ENCODE measurements around the gene AAK1. TPM values are rescaled to one million over a fixed set of nuclear protein-coding genes. Genes with fewer than 3 reads are reported as not detected.
"Not testable (repeated sequence)": the region's sequence is repeated elsewhere in the genome, so short reads cannot be mapped to it uniquely, and the experiment has no call there.

Gene AAK1
- polyA plus RNA-seq, 1 donor (not counting 4 experiments of a cell fraction or from before 2014, with no cell fraction given): 12.3 TPM

- dilution Hi-C loops (cut with MboI; ENCODE audit: extremely low pct_ligation_motif_present, low sequenced_read_pairs): no loop called here
- Histone ChIP-seq H2AFZ (ENCODE audit: control insufficient read depth, low read length) (no peak overlapping the region), H3K36me3 (ENCODE audit: control insufficient read depth in 2 of 2, extremely low read depth in 1 of 2, insufficient read depth in 2 of 2, low read length in 2 of 2) (no peaks in the 10 kb centered on the region), H3K9me1 (ENCODE audit: control insufficient read depth, extremely low read depth, insufficient read depth, low read length) (no peaks in the 10 kb centered on the region), H3K27ac (ENCODE audit: control insufficient read depth, insufficient read depth, low read length) (no peak overlapping the region), H3K9ac (ENCODE audit: control insufficient read depth, extremely low read depth, insufficient read depth, low read length) (no peak overlapping the region), H3K4me3 (ENCODE audit: control insufficient read depth in 2 of 3, extremely low read depth in 1 of 3, insufficient read depth in 2 of 3, low read depth in 1 of 3, low read length in 3 of 3) (no peak overlapping the region), H3K27me3 (ENCODE audit: control insufficient read depth, extremely low read depth, insufficient read depth, low read length) (no peaks in the 10 kb centered on the region), H3K4me2 (ENCODE audit: control insufficient read depth, extremely low read depth, insufficient read depth, low read depth, low read length) (no peak overlapping the region), H3K79me2 (ENCODE audit: control insufficient read depth, insufficient read depth, low read length) (no peaks in the 10 kb centered on the region), H4K20me1 (ENCODE audit: control insufficient read depth, extremely low read depth, insufficient read depth, low read length) (no peaks in the 10 kb centered on the region), H3K4me1 (ENCODE audit: control insufficient read depth, extremely low read depth, insufficient read depth, low read length) (peaks cover 8% of the 10 kb centered on the region), H3K9me3 (ENCODE audit: control insufficient read depth, low read depth, low read length) (no peaks in the 10 kb centered on the region)
- FAIRE-seq (no peak), DNase-seq (ENCODE audit: low read depth, low spot score) (no peak)
- TF ChIP-seq CTCF (optimal IDR thresholded peaks at IDR 0.05 in 1 of 3, IDR thresholded peaks at IDR 0.05 in 1 of 3, conservative IDR thresholded peaks at IDR 0.05 in 1 of 3; ENCODE audit: extremely low read depth in 1 of 3, insufficient read depth in 2 of 3, low read length in 3 of 3) (no peak), EZH2 (IDR thresholded peaks at IDR 0.05; ENCODE audit: low read length) (no peak)
Measured at GRCh38 chr2:69674316-69674670, 30.8 kb upstream of the AAK1 start.

GRCh38 chr2:69673098-69673497 is 29.6 kb upstream of the AAK1 start:
- H3K27me3 ChIP-seq (ENCODE audit: control insufficient read depth, extremely low read depth, insufficient read depth, low read length); H3K36me3 ChIP-seq (ENCODE audit: control insufficient read depth in 2 of 2, extremely low read depth in 1 of 2, insufficient read depth in 2 of 2, low read length in 2 of 2); H3K9ac ChIP-seq (ENCODE audit: control insufficient read depth, extremely low read depth, insufficient read depth, low read length); H2AFZ ChIP-seq (ENCODE audit: control insufficient read depth, low read length); FAIRE-seq; H4K20me1 ChIP-seq (ENCODE audit: control insufficient read depth, extremely low read depth, insufficient read depth, low read length); H3K27ac ChIP-seq (ENCODE audit: control insufficient read depth, insufficient read depth, low read length); H3K4me2 ChIP-seq (ENCODE audit: control insufficient read depth, extremely low read depth, insufficient read depth, low read depth, low read length); H3K79me2 ChIP-seq (ENCODE audit: control insufficient read depth, insufficient read depth, low read length); H3K9me1 ChIP-seq (ENCODE audit: control insufficient read depth, extremely low read depth, insufficient read depth, low read length); H3K4me3 ChIP-seq (ENCODE audit: control insufficient read depth in 2 of 3, extremely low read depth in 1 of 3, insufficient read depth in 2 of 3, low read depth in 1 of 3, low read length in 3 of 3); DNase-seq (ENCODE audit: low read depth, low spot score); dilution Hi-C loops (cut with MboI; ENCODE audit: extremely low pct_ligation_motif_present, low sequenced_read_pairs); H3K9me3 ChIP-seq (ENCODE audit: control insufficient read depth, low read depth, low read length): not testable (repeated sequence)
- H3K4me1 ChIP-seq (ENCODE audit: control insufficient read depth, extremely low read depth, insufficient read depth, low read length): peaks cover 14% of the 10 kb centered on the region

- H3K9me3 ChIP-seq (ENCODE audit: control insufficient read depth, low read depth, low read length): no peaks in the 10 kb centered on the region
- H3K4me1 ChIP-seq (ENCODE audit: control insufficient read depth, extremely low read depth, insufficient read depth, low read length): peaks cover 16% of the 10 kb centered on the region
- dilution Hi-C loops (cut with MboI; ENCODE audit: extremely low pct_ligation_motif_present, low sequenced_read_pairs): no loop called here
- H4K20me1 ChIP-seq (ENCODE audit: control insufficient read depth, extremely low read depth, insufficient read depth, low read length): no peaks in the 10 kb centered on the region
- H3K36me3 ChIP-seq (ENCODE audit: control insufficient read depth in 2 of 2, extremely low read depth in 1 of 2, insufficient read depth in 2 of 2, low read length in 2 of 2): no peaks in the 10 kb centered on the region
- no peak for TF ChIP-seq CTCF (optimal IDR thresholded peaks at IDR 0.05 in 1 of 3, IDR thresholded peaks at IDR 0.05 in 1 of 3, conservative IDR thresholded peaks at IDR 0.05 in 1 of 3; ENCODE audit: extremely low read depth in 1 of 3, insufficient read depth in 2 of 3, low read length in 3 of 3)
- no peak for TF ChIP-seq EZH2 (IDR thresholded peaks at IDR 0.05; ENCODE audit: low read length)
- no peaks in the 10 kb centered on the region for H3K9me1 ChIP-seq (ENCODE audit: control insufficient read depth, extremely low read depth, insufficient read depth, low read length)
- no peak overlapping the region for H2AFZ ChIP-seq (ENCODE audit: control insufficient read depth, low read length)
- no peak overlapping the region for H3K4me2 ChIP-seq (ENCODE audit: control insufficient read depth, extremely low read depth, insufficient read depth, low read depth, low read length)
- H3K9ac ChIP-seq (ENCODE audit: control insufficient read depth, extremely low read depth, insufficient read depth, low read length): no peak overlapping the region
- H3K79me2 ChIP-seq (ENCODE audit: control insufficient read depth, insufficient read depth, low read length): no peaks in the 10 kb centered on the region
- FAIRE-seq: no peak
- no peak overlapping the region for H3K4me3 ChIP-seq (ENCODE audit: control insufficient read depth in 2 of 3, extremely low read depth in 1 of 3, insufficient read depth in 2 of 3, low read depth in 1 of 3, low read length in 3 of 3)
- no peak for DNase-seq (ENCODE audit: low read depth, low spot score)
- no peak overlapping the region for H3K27ac ChIP-seq (ENCODE audit: control insufficient read depth, insufficient read depth, low read length)
- no peaks in the 10 kb centered on the region for H3K27me3 ChIP-seq (ENCODE audit: control insufficient read depth, extremely low read depth, insufficient read depth, low read length)
Measured at GRCh38 chr2:69669666-69670065, 26.1 kb upstream of the AAK1 start.

All from keratinocyte (primary cell).